SK-N-SH (cell line): ENCODE measurements around the gene INTS11. TPM values are rescaled to one million over a fixed set of nuclear protein-coding genes. Genes with fewer than 3 reads are reported as not detected.

ENCODE experiments used
- CTCF ChIA-PET: fragments of 300-600, 350-600 bp; formaldehyde crosslinking; extraction: SDS; loops from one replicate; lab custom pipeline; 2021; lab: Yijun Ruan, JAX
- POLR2A ChIA-PET: fragments of 350-600 bp; sonication (Branson Sonifier 250); formaldehyde crosslinking; extraction: SDS; loops from one replicate; lab custom pipeline; 2020; ENCODE audit warnings: antibody characterized with exemption, inconsistent platforms; lab: Yijun Ruan, JAX
- DNase-seq: peaks from one replicate; pipeline ENCODE4 v3.0.0; 2012
- H2AFZ ChIP-seq: fragments of 200-600 bp; sonication (generic); 2 replicates; pipeline ENCODE4 v1.8.1; 2016; ENCODE audit warnings: antibody characterized with exemption, mild to moderate bottlenecking, low read depth
- H3F3A ChIP-seq: fragments of 200-600 bp; sonication (generic); replicated peaks from 2 replicates; pipeline ENCODE3; 2016; ENCODE audit warnings: antibody characterized with exemption, mild to moderate bottlenecking; ENCODE audit not compliant: insufficient read depth
- H3K27ac ChIP-seq, 2 experiments: fragments of 200-500 bp in 1 of 2; fragments of 200-600 bp in 1 of 2; sonication (Bioruptor generic) in 1 of 2; sonication (generic), shearing (Covaris generic) in 1 of 2; 2 replicates each; pipeline versions ENCODE4 v1.5.1 to v1.6.1; 2014 to 2016; ENCODE audit warnings: low read depth in 2 of 2, inconsistent platforms in 1 of 2, low read length in 1 of 2, mild to moderate bottlenecking in 1 of 2, mixed read lengths in 1 of 2
- H3K27me3 ChIP-seq: fragments of 200-600 bp; sonication (generic), shearing (Covaris generic); 2 replicates; pipeline ENCODE4 v1.6.1; 2016; ENCODE audit warnings: mixed run types; ENCODE audit not compliant: insufficient read depth
- H3K36me3 ChIP-seq, 2 experiments: fragments of 200-500 bp in 1 of 2; fragments of 200-600 bp in 1 of 2; sonication (Bioruptor generic) in 1 of 2; sonication (generic) in 1 of 2; replicated peaks in 1 of 2; 2 replicates each; pipeline versions ENCODE3 to v1.5.1; 2014 to 2016; ENCODE audit warnings: low read length in 1 of 2, mild to moderate bottlenecking in 1 of 2; ENCODE audit not compliant: insufficient read depth in 2 of 2, control insufficient read depth in 1 of 2
- H3K4me1 ChIP-seq, 2 experiments: fragments of 200-500 bp in 1 of 2; fragments of 200-600 bp in 1 of 2; sonication (Bioruptor generic) in 1 of 2; sonication (generic), shearing (Covaris generic) in 1 of 2; 2 replicates each; pipeline versions ENCODE4 v1.5.1 to v1.6.1; 2014 to 2016; ENCODE audit warnings: low read depth in 1 of 2, low read length in 1 of 2, mixed run types in 1 of 2; ENCODE audit not compliant: insufficient read depth in 2 of 2, control insufficient read depth in 1 of 2
- H3K4me2 ChIP-seq: fragments of 200-600 bp; sonication (generic), shearing (Covaris generic); 2 replicates; pipeline ENCODE4 v1.6.1; 2017; ENCODE audit warnings: mixed run types
- H3K4me3 ChIP-seq, 2 experiments: fragments of 200-500 bp in 1 of 2; fragments of 200-600 bp in 1 of 2; sonication (Bioruptor generic) in 1 of 2; sonication (generic), shearing (Covaris generic) in 1 of 2; 2 replicates each; pipeline versions ENCODE4 v1.5.1 to v1.8.1; 2014 to 2016; ENCODE audit warnings: low read depth in 2 of 2, inconsistent platforms in 1 of 2, low read length in 1 of 2, mild to moderate bottlenecking in 1 of 2, mixed read lengths in 1 of 2, moderate library complexity in 1 of 2
- H3K79me2 ChIP-seq: fragments of 200-600 bp; sonication (generic); 2 replicates; pipeline ENCODE4 v1.8.1; 2017; ENCODE audit warnings: mild to moderate bottlenecking; ENCODE audit not compliant: insufficient read depth
- H3K9ac ChIP-seq: fragments of 200-600 bp; sonication (generic); 2 replicates; pipeline ENCODE4 v1.6.1; 2017; ENCODE audit warnings: mixed run types
- H3K9me2 ChIP-seq: fragments of 200-600 bp; sonication (generic); 2 replicates; pipeline ENCODE4 v1.6.1; 2017; ENCODE audit warnings: mixed run types
- H3K9me3 ChIP-seq: fragments of 200-600 bp; sonication (generic); 2 replicates; pipeline ENCODE4 v1.6.1; 2017; ENCODE audit warnings: mixed run types, mild to moderate bottlenecking, moderate library complexity
- H4K20me1 ChIP-seq: fragments of 200-600 bp; sonication (generic); 2 replicates; pipeline ENCODE4 v1.6.1; 2017; ENCODE audit warnings: mild to moderate bottlenecking, mixed run types; ENCODE audit not compliant: insufficient read depth
- EP300 ChIP-seq, 2 experiments: IDR thresholded peaks; 2 replicates each; pipeline versions ENCODE4 v1.4.0 to v1.6.1; 2012; ENCODE audit warnings: borderline replicate concordance in 1 of 2, low read depth in 1 of 2, low read length in 1 of 2
- FOXJ3 ChIP-seq: sonication (generic); formaldehyde crosslinking; IDR thresholded peaks from 2 replicates; pipeline ENCODE4 v1.5.1; 2020; ENCODE audit warnings: mild to moderate bottlenecking, missing genetic modification reagents
- GABPA ChIP-seq: IDR thresholded peaks from 2 replicates; pipeline ENCODE4 v1.4.0; 2012; ENCODE audit warnings: low read depth, mild to moderate bottlenecking
- GATA2 ChIP-seq: sonication (generic); formaldehyde crosslinking; IDR thresholded peaks from 2 replicates; pipeline ENCODE4 v1.5.0; 2020; ENCODE audit warnings: mild to moderate bottlenecking, missing genetic modification reagents
- JUND ChIP-seq: IDR thresholded peaks from 2 replicates; pipeline ENCODE4 v1.4.0; 2012
- NRF1 ChIP-seq: IDR thresholded peaks from 2 replicates; pipeline ENCODE4 v1.6.1; 2012; ENCODE audit warnings: low read depth, mild to moderate bottlenecking, low read length
- RAD21 ChIP-seq: IDR thresholded peaks from 2 replicates; pipeline ENCODE4 v1.6.1; 2012; ENCODE audit warnings: mild to moderate bottlenecking, low read length
- RFX5 ChIP-seq: IDR thresholded peaks from 2 replicates; pipeline ENCODE4 v1.6.1; 2012; ENCODE audit warnings: mild to moderate bottlenecking, improper control_type of control experiment, low read length
- SIN3A ChIP-seq: IDR thresholded peaks from 2 replicates; pipeline ENCODE4 v1.6.1; 2012; ENCODE audit warnings: low read depth, mild to moderate bottlenecking, low read length, moderate library complexity, borderline replicate concordance
- TAF1 ChIP-seq: IDR thresholded peaks from 2 replicates; pipeline ENCODE4 v1.6.1; 2012; ENCODE audit warnings: low read depth, mild to moderate bottlenecking, low read length, moderate library complexity, borderline replicate concordance
- TCF12 ChIP-seq: IDR thresholded peaks from 2 replicates; pipeline ENCODE4 v1.4.0; 2012
- WGBS: methylation state at CpG from one replicate; pipeline ENCODE4 v1.1.6; 2017; ENCODE audit warnings: low lambda C conversion rate; 5-methylcytosine and 5-hydroxymethylcytosine counted together
- polyA plus RNA-seq, 3 experiments: library from polyadenylated mRNA; depleted of rRNA; stranded (reverse); fragments of >200 nt; gene quantifications; 2 replicates each; pipeline ENCODE4 v1.2.3, GENCODE V29; 2012
- TF ChIP-seq, protein P1 (sequence below): IDR thresholded peaks from 2 replicates; pipeline ENCODE4 v1.4.0; 2012; ENCODE audit warnings: low read depth
- TF ChIP-seq, protein P2 (sequence below): IDR thresholded peaks from 2 replicates; pipeline ENCODE4 v1.4.0; 2012; ENCODE audit warnings: low read depth, borderline replicate concordance
- TF ChIP-seq, protein P3 (sequence below): IDR thresholded peaks from 2 replicates; pipeline ENCODE4 v1.6.1; 2012; ENCODE audit warnings: mild to moderate bottlenecking, low read depth, low read length, moderate library complexity
- TF ChIP-seq, protein P4 (sequence below): fragments of 150-350 bp; IDR thresholded peaks from 2 replicates; pipeline ENCODE4 v1.6.1; 2017; ENCODE audit warnings: antibody characterized with exemption, low read length, low read depth, borderline replicate concordance
- TF ChIP-seq, protein P5 (sequence below): IDR thresholded peaks from 2 replicates; pipeline ENCODE4 v1.4.0; 2012; ENCODE audit warnings: low read depth, borderline replicate concordance

The INTS11 gene
- polyA plus RNA-seq, 1 of the 3 experiments (the other 2 are of a cell fraction), result 137 TPM

DNA sequence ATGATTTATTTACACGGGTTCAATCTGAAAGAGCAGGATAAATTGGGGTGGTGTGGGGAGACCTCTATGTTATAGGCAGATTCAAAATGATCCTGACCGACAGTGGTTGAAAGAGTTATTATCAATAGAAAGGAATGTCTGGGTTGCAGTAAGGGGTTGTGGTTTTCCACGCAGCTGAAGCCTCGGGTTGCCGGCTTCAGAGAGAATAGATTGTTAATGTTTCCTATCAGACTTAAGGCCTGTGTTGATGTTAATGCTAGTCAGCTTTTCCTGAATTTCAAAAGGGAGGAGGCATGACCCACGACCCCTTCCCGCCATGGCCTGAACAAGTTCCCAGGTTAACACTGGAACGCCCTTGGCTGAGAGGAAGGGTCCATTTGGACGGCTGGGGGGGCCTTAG lies 48.6 kb downstream of the INTS11 start:
- Histone ChIP-seq H3K27ac (no peak overlapping the region), H3K4me1 (peaks cover 0 to 25% of the 10 kb centered on the region in 2 experiments; a peak in 1 of 4 replicates)

More for the DNA sequence above, 48.6 kb downstream of the INTS11 start:
- whole genome bisulfite sequencing, result 95% methylated on average over 7 of the region's 9 CpGs
- H3K79me2 ChIP-seq, result peaks cover 26% of the 10 kb centered on the region
- ChIA-PET POLR2A (no interaction called here), CTCF (interaction anchor here (1.0 to 2.2 kb wide), 4 partner anchors 16 to 254 kb away, joined by 3 to 7 read pairs (median 4); no protein-coding TSS in a partner anchor)
- no peak for DNase-seq
- no peak overlapping the region for H3K4me3 ChIP-seq
- H3K9me3 ChIP-seq, result no peaks in the 10 kb centered on the region
- no peak overlapping the region for H3K4me2 ChIP-seq
- peaks cover 21% of the 10 kb centered on the region for H4K20me1 ChIP-seq
- H3K9me2 ChIP-seq, result no peaks in the 10 kb centered on the region
- TF ChIP-seq FOXJ3 (CRISPR knock-in tag) (no peak), NRF1 (no peak), RFX5 (no peak), JUND (no peak), EP300 (IDR thresholded peaks at IDR 0.05; ENCODE audit: borderline replicate concordance in 1 of 2, low read depth in 1 of 2, low read length in 1 of 2) (no peak), TAF1 (no peak), RAD21 (no peak), TCF12 (no peak), GATA2 (CRISPR knock-in tag) (no peak), SIN3A (no peak), GABPA (no peak)
- TF ChIP-seq, protein P1, sequence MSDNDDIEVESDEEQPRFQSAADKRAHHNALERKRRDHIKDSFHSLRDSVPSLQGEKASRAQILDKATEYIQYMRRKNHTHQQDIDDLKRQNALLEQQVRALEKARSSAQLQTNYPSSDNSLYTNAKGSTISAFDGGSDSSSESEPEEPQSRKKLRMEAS, result no peak
- TF ChIP-seq, protein P2, sequence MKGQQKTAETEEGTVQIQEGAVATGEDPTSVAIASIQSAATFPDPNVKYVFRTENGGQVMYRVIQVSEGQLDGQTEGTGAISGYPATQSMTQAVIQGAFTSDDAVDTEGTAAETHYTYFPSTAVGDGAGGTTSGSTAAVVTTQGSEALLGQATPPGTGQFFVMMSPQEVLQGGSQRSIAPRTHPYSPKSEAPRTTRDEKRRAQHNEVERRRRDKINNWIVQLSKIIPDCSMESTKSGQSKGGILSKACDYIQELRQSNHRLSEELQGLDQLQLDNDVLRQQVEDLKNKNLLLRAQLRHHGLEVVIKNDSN, result no peak
- TF ChIP-seq, protein P3, sequence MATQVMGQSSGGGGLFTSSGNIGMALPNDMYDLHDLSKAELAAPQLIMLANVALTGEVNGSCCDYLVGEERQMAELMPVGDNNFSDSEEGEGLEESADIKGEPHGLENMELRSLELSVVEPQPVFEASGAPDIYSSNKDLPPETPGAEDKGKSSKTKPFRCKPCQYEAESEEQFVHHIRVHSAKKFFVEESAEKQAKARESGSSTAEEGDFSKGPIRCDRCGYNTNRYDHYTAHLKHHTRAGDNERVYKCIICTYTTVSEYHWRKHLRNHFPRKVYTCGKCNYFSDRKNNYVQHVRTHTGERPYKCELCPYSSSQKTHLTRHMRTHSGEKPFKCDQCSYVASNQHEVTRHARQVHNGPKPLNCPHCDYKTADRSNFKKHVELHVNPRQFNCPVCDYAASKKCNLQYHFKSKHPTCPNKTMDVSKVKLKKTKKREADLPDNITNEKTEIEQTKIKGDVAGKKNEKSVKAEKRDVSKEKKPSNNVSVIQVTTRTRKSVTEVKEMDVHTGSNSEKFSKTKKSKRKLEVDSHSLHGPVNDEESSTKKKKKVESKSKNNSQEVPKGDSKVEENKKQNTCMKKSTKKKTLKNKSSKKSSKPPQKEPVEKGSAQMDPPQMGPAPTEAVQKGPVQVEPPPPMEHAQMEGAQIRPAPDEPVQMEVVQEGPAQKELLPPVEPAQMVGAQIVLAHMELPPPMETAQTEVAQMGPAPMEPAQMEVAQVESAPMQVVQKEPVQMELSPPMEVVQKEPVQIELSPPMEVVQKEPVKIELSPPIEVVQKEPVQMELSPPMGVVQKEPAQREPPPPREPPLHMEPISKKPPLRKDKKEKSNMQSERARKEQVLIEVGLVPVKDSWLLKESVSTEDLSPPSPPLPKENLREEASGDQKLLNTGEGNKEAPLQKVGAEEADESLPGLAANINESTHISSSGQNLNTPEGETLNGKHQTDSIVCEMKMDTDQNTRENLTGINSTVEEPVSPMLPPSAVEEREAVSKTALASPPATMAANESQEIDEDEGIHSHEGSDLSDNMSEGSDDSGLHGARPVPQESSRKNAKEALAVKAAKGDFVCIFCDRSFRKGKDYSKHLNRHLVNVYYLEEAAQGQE, result no peak
- TF ChIP-seq, protein P4, sequence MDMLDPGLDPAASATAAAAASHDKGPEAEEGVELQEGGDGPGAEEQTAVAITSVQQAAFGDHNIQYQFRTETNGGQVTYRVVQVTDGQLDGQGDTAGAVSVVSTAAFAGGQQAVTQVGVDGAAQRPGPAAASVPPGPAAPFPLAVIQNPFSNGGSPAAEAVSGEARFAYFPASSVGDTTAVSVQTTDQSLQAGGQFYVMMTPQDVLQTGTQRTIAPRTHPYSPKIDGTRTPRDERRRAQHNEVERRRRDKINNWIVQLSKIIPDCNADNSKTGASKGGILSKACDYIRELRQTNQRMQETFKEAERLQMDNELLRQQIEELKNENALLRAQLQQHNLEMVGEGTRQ, result no peak
- TF ChIP-seq, protein P5, sequence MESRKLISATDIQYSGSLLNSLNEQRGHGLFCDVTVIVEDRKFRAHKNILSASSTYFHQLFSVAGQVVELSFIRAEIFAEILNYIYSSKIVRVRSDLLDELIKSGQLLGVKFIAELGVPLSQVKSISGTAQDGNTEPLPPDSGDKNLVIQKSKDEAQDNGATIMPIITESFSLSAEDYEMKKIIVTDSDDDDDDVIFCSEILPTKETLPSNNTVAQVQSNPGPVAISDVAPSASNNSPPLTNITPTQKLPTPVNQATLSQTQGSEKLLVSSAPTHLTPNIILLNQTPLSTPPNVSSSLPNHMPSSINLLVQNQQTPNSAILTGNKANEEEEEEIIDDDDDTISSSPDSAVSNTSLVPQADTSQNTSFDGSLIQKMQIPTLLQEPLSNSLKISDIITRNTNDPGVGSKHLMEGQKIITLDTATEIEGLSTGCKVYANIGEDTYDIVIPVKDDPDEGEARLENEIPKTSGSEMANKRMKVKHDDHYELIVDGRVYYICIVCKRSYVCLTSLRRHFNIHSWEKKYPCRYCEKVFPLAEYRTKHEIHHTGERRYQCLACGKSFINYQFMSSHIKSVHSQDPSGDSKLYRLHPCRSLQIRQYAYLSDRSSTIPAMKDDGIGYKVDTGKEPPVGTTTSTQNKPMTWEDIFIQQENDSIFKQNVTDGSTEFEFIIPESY, result no peak
- no peak overlapping the region for H2AFZ ChIP-seq
- H3F3A ChIP-seq, result no peaks in the 10 kb centered on the region
- H3K27me3 ChIP-seq, result no peaks in the 10 kb centered on the region
- no peak overlapping the region for H3K9ac ChIP-seq
- H3K36me3 ChIP-seq, result peaks cover 0 to 4% of the 10 kb centered on the region in 2 experiments
